ENCODE measurements around the gene FXYD4.
"Not testable (repeated sequence)": the region's sequence is repeated elsewhere in the genome, so short reads cannot be mapped to it uniquely, and the experiment has no call there.

The FXYD4 gene

DNA sequence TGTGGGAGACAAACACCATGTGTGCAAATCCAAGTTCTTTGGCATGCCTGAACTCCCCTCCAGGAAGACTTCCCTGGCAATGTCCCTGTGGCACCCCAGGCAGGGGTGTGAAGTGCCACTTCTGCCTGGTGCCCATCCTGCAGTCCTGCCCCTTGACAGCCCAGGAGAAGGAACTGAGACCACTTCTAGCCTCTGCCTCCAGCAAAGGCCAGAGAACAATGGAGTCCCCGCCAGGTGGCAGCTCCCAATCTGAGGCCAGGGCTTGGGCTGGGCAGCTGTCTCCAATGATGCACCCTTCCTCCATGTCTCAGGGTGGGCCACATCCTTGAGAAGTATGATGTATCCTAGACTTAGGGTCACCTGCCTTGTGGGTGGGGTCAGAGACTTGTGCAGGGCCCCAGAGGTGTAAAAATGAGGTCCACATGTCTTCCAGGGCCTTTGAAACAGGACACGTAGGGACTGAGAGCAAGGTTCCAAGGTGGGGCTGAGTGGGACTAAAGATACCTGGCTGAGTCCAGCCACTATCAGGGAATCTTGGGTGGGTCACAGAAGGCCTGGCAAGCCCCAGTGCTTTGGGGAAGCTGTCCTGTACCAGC lies 5.5 kb downstream of the FXYD4 start:
- no peak for DNase-seq

DNA sequence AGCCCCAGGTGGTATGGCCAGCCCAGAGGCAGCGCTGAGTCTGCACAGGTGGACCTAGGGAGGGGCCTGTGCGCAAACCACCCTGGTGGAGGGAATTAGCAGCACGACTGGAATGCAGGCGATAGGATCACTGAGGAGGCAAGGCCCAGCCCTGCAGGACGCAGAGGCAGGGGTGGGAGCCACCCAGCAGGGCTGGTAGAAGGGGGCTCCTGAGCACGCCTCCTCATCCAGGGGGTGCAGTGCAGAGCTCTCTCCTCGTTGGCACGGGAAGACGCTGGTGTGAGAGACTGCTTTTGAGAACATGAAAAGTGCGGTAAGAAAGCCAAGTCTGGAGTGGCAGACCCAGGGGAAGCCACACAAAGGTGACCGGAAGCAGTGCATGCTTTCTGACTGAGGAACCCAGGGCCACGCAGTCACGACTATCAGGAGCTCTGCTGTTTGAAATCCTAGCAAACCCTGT lies 6.0 kb downstream of the FXYD4 start:
- no peak for DNase-seq

DNA sequence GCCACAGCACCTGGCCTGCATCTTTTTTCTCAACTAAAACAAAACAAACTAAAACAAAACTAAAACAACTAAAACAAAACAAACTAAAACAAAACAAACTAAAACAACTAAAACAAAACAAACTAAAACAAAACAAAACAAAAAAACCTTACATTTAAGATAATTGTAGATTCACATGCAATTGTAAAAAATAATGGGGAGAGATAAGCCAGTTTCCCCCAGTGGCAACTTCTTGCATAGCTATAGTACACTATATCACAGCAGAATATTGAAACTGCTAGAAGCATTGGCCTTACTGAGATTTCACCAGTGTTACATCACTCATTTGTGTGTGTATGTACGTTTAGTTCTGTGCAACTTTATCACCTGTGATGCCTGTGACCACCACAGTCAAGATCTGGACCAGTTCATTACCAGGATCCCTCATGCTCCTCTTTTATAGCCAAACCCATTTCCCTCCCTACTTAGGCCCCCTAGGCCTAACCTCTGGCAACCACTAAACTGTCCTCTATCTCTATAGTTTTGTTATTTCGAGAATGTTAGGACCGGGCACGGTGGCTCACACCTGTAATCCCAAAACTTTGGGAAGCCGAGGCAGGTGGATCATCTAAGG lies 9.3 kb downstream of the FXYD4 start:
- no peak for DNase-seq

- no peak for DNase-seq
Observed at GRCh38 chr10:43383204-43383971, 12.0 kb downstream of the FXYD4 start.

- DNase-seq = no peak
Observed at GRCh38 chr10:43384252-43385221, 13.1 kb downstream of the FXYD4 start.

GRCh38 chr10:43385412-43386004 lies 14.1 kb downstream of the FXYD4 start:
- DNase-seq = no peak

DNA sequence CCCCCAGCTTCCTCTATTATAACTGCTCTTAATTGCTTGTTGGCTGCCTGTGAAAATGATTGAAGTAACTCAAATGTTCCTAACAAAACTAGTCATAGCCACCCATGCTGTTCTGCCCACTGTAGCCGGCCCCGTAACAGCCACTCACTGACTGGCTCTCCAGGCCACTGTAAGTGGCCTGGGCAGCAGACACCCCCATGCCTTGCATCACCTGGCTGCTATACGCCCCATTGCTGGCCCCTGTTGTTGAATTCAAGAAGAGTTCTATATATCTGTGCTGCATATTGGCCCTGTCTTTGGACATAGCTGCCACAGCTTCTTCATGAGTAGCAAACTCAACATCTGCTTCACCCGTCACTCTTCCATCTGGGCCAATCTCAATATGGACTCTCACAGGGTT lies 15.1 kb downstream of the FXYD4 start:
- no peak for DNase-seq

DNA sequence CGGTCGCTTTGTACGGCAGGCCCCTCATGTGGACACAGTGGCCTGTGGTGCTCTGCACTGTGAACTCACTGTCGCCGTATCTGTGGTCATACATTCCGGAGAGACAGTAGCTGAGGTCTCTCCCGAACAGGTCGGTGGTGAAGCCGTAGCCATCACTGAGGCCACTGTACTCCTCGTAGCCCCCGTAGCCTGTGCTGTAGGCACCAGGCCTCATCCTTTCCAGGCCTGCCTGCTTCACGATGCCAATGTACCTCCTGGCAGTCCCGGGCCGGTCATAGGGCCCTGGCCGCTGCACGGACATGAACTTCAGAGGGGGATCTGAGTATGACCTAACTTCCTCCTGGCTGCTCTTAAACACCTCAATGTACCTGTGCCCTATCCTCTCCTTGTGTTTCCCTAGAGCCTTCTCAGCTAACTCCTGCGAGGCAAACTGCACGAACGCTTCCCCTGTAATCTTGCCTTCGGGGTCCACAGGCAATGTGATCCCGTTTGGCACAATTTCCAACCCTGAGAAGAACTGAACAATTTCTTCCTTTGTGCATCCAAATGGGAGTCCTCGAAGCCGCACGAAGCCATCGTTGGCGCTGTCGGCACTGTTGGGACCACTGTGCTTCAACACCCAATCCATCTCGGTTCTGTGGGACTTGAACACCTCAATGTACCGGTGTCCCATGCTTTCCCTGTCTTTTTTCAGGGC lies 15.7 kb downstream of the FXYD4 start:
- DNase-seq = no peak

DNA sequence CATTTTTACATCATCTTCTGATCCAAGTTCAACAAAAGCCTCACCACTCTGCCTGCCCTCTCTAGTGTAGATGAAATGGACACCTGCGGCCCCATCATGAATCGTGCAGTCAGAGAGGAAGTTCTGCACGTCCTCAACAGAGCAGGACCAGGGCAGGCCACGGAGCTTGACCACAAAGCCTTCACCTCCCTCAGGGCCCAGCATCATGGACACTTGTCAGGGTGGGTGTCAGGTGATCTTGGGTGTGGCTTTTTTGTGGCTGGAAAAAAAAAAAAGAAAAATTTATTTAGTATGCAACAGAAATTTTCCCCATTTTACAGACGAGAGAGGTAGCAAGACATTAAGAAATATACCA lies 16.2 kb downstream of the FXYD4 start:
- no peak for DNase-seq

DNA sequence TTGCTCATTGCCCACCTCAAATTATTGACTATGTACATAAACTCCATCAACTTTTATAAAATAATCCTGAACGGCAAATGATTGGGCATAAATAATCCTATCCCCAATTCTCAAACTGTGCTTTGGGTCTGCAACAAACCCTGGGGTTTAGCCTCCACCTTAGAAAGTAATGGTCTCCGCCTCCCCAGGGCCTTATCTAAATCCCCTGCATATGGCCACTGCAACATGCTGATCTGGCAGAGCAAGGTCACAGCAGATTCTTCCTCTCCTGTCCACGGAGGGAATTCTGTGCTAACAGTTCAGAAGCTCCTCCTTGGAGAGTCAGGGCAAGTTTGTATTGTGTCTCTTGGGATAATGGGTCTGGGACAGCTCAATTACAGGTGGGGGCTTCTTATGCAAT lies 18.4 kb downstream of the FXYD4 start:
- no peak for DNase-seq

- no peak for DNase-seq
Observed at GRCh38 chr10:43390333-43390732, 18.9 kb downstream of the FXYD4 start.

GRCh38 chr10:43390759-43391158 lies 19.3 kb downstream of the FXYD4 start:
- peak; percentile 33 for DNase-seq

GRCh38 chr10:43391496-43391895 lies 20.1 kb downstream of the FXYD4 start:
- DNase-seq = no peak

- no peak for DNase-seq
Observed at GRCh38 chr10:43392748-43393147, 21.3 kb downstream of the FXYD4 start.

GRCh38 chr10:43393186-43393585 lies 21.8 kb downstream of the FXYD4 start:
- not testable (repeated sequence) for DNase-seq

DNA sequence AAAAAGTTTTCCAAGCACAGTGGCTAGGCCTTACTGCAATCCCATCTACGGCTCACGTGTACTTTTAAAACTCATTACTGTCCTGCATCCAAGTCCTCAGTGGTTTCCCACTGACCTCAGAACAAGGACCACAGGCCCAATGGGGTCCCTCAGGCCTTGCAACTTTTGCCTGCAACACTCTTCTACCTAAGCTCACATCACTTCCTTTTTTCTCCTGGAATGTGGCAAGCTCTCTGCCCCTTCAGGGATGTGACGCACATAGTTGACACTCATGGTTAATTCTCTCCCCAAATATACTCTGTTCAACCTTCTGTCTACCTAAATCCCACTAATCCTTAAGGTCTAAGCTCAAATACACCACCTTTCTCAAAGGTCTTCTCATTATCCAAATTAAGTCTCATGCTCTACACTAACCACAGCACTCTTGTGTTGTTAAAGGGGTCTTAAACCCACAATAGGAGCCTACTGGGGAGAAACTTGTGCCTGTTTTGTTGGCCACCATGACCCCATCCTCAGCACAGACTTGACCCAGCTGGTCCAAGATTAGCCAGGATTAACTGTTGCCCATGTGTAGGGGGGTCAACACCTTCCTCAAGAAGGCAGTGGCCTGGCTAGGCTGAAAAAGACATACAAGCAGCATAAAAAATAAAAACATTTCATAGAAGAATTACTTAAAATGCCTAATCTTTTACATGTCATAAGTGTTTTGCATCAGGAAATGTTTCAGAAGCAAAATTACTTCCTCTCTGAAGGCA lies 22.3 kb downstream of the FXYD4 start:
- peak; percentile 50 for DNase-seq

GRCh38 chr10:43394868-43395267 lies 23.4 kb downstream of the FXYD4 start:
- no peak for DNase-seq

GRCh38 chr10:43395571-43396060 lies 24.2 kb downstream of the FXYD4 start:
- no peak for DNase-seq

DNA sequence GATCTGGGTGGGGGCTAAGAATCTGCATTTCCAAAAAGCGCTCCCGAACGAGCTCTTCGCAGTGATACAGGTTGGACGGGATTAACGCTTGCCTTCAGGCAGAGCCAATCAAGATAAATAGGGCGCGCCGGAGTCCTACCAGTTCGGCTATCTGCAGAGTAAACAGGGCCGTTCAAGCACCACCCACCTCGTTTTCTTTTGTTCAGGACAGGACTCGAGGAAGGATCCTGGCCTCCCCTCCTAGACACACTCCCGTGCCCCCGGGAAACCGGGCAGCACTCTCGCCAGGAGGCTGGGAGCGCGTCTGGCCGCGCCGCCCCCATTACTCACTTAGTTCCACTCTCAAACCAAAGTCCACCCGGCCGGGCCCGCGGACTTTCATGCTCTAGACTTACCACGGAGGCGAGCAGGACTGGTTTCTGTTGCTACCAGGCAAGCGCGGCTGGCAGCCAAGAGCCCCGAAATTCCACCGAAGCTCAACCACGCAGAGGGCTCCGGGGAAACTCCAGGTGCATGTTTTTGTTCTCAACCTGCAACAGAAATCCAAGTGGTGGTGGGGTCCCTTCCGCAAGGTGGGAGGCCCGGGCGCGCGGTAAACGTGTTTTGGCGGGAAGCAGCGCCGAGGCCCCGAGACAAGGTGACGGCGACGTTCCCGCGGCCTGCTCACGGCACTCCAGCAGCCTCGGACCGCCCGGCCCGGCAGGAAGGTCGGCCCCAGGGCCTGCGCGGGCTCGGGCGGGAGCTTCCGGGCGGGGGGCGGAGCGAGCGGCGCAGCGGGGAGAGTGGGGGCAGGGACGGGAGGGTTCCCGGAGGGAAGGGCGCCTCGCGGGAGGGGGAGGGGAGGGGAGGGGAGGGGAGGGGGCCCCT lies 24.9 kb downstream of the FXYD4 start:
- peak; percentile 63 for DNase-seq

Data from suppressor macrophage treated with lipopolysaccharide for 4 hours (primary cell).